Right atrium auricular region (tissue), 2 donors: ENCODE data around the gene LRP1. TPM values are rescaled to one million over a fixed set of nuclear protein-coding genes. Genes with fewer than 3 reads are reported as not detected.

Source experiments
- DNase-seq: peaks from one replicate; pipeline ENCODE4 v3.0.0-alpha.2; 2019; ENCODE audit warnings: low spot score
- H3K27ac ChIP-seq, 2 donors: fragments of 200-600 bp; sonication (generic); 1 replicate in 1 of 2; 2 replicates in 1 of 2; pipeline ENCODE4 v1.5.1; 2016 to 2019
- H3K27me3 ChIP-seq, 2 donors: fragments of 200-600 bp; sonication (generic); one replicate each; pipeline versions ENCODE4 v1.5.1 to v1.6.0; 2017 to 2019
- H3K36me3 ChIP-seq: fragments of 200-600 bp; sonication (generic); one replicate; pipeline ENCODE4 v1.5.1; 2016
- H3K4me1 ChIP-seq, 2 donors: fragments of 200-600 bp; sonication (generic); one replicate each; pipeline versions ENCODE4 v1.5.1 to v1.6.0; 2017 to 2019
- H3K4me3 ChIP-seq, 2 donors: fragments of 200-600 bp; sonication (generic); 1 replicate in 1 of 2; 2 replicates in 1 of 2; pipeline ENCODE4 v1.5.1; 2017 to 2019; ENCODE audit warnings: mild to moderate bottlenecking in 1 of 2, moderate library complexity in 1 of 2
- H3K9me3 ChIP-seq, 2 donors: fragments of 200-600 bp; sonication (generic); one replicate each; pipeline ENCODE4 v1.5.1; 2019
- CTCF ChIP-seq, 2 donors: fragments of 200-600 bp; sonication (generic); IDR thresholded peaks; one replicate each; pipeline ENCODE4 v1.5.1; 2019; ENCODE audit warnings: antibody characterized with exemption in 2 of 2
- total RNA-seq, 2 donors: library from RNA; depleted of rRNA; stranded (reverse); fragments of >200 nt; gene quantifications; one replicate each; pipeline ENCODE4 v1.1.0, GENCODE V29; 2016

The LRP1 gene
- total RNA-seq, 2 donors from 2014 or later: 89.4 to 211 TPM

- H3K4me1 ChIP-seq: no peaks in the 10 kb centered on the region
- H3K36me3 ChIP-seq: peaks cover 85% of the 10 kb centered on the region
- TF ChIP-seq CTCF (IDR thresholded peaks at IDR 0.05): no peak
- no peaks in the 10 kb centered on the region for H3K9me3 ChIP-seq
- no peak overlapping the region for H3K4me3 ChIP-seq
- no peak for DNase-seq
- H3K27me3 ChIP-seq: no peaks in the 10 kb centered on the region
- H3K27ac ChIP-seq: no peak overlapping the region
Observed at GRCh38 chr12:57183939-57184725, 55.8 kb downstream of the LRP1 start.

GRCh38 chr12:57185403-57185802, 57.1 kb downstream of the LRP1 start:
- H3K27ac ChIP-seq: no peak overlapping the region
- no peak overlapping the region for H3K4me3 ChIP-seq
- H3K9me3 ChIP-seq: no peaks in the 10 kb centered on the region
- peaks cover 0 to 8% of the 10 kb centered on the region in 2 donors for H3K4me1 ChIP-seq
- H3K27me3 ChIP-seq: no peaks in the 10 kb centered on the region
- peaks cover 81% of the 10 kb centered on the region for H3K36me3 ChIP-seq
- no peak for TF ChIP-seq CTCF (IDR thresholded peaks at IDR 0.05)
- no peak for DNase-seq

- peaks cover 76% of the 10 kb centered on the region for H3K36me3 ChIP-seq
- no peak for TF ChIP-seq CTCF (IDR thresholded peaks at IDR 0.05)
- H3K27ac ChIP-seq: no peak overlapping the region
- no peaks in the 10 kb centered on the region for H3K27me3 ChIP-seq
- H3K4me1 ChIP-seq: peaks cover 0 to 12% of the 10 kb centered on the region in 2 donors
- DNase-seq: no peak
- H3K4me3 ChIP-seq: no peak overlapping the region
- no peaks in the 10 kb centered on the region for H3K9me3 ChIP-seq
Observed at GRCh38 chr12:57185906-57186508, 57.7 kb downstream of the LRP1 start.

- H3K4me1 ChIP-seq: peaks cover 0 to 12% of the 10 kb centered on the region in 2 donors
- no peaks in the 10 kb centered on the region for H3K27me3 ChIP-seq
- peaks cover 80% of the 10 kb centered on the region for H3K36me3 ChIP-seq
- DNase-seq: no peak
- no peak for TF ChIP-seq CTCF (IDR thresholded peaks at IDR 0.05)
- no peak overlapping the region for H3K27ac ChIP-seq
- no peaks in the 10 kb centered on the region for H3K9me3 ChIP-seq
- no peak overlapping the region for H3K4me3 ChIP-seq
Observed at GRCh38 chr12:57187222-57188089, 59.2 kb downstream of the LRP1 start.

GRCh38 chr12:57188090-57188425, 59.8 kb downstream of the LRP1 start:
- DNase-seq: no peak
- H3K4me1 ChIP-seq: peaks cover 0 to 12% of the 10 kb centered on the region in 2 donors
- H3K27me3 ChIP-seq: no peaks in the 10 kb centered on the region
- no peak for TF ChIP-seq CTCF (IDR thresholded peaks at IDR 0.05)
- H3K9me3 ChIP-seq: no peaks in the 10 kb centered on the region
- H3K27ac ChIP-seq: no peak overlapping the region
- peaks cover 86% of the 10 kb centered on the region for H3K36me3 ChIP-seq
- H3K4me3 ChIP-seq: no peak overlapping the region
